ENCODE results near the gene SLC29A3. TPM values are rescaled to one million over a fixed set of nuclear protein-coding genes. Genes with fewer than 3 reads are reported as not detected.
A peak's percentile ranks its signal among the peaks of the same experiment; 100 is the strongest.

The SLC29A3 gene
- total RNA-seq: 10 to 100 TPM in 1 of 4 donors, 1 to 10 TPM in 3; 1.0 to 13.8 (median 5.5) TPM

GRCh38 chr10:71319042-71319799, at the start of gene SLC29A3:
TSS of gene SLC29A3 (plus strand) at chr10:71319259. CDS start at chr10:71319310, 51 bp downstream.
- peak; percentile 63 to 85 for TF ChIP-seq POLR2A (IDR thresholded peaks at IDR 0.05)
- TF ChIP-seq CTCF (IDR thresholded peaks at IDR 0.05): peak; percentile 64 to 72 (median 70)
- Histone ChIP-seq H3K4me3 (peak within 1 kb of the TSS; percentile 74 to 80), H3K27me3 (no peaks in the 10 kb centered on the region), H3K9me3 (no peaks in the 10 kb centered on the region), H3K27ac (peak within 1 kb of the TSS; percentile 88 to 92), H3K36me3 (no peaks in the 10 kb centered on the region), H3K4me1 (no peaks in the 10 kb centered on the region)
- intact Hi-C loops (cut with DNase I; ENCODE audit: low total_unique reads): loop anchor here (5.0 kb wide), 1 partner anchor 248 kb away; no protein-coding TSS in a partner anchor
- peak; percentile 80 to 83 for DNase-seq

- Histone ChIP-seq H3K27me3 (no peaks in the 10 kb centered on the region), H3K4me1 (no peaks in the 10 kb centered on the region), H3K27ac (peak overlapping the region; percentile 40 to 78), H3K9me3 (no peaks in the 10 kb centered on the region), H3K4me3 (no peak overlapping the region), H3K36me3 (no peaks in the 10 kb centered on the region)
- intact Hi-C loops (cut with DNase I; ENCODE audit: low total_unique reads): loop anchor here (10.0 kb wide), 1 partner anchor 55 kb away; the partner anchor contains the start of gene UNC5B
- TF ChIP-seq CTCF (IDR thresholded peaks at IDR 0.05) (peak in 2 of 4 experiments; percentile 7 to 9), POLR2A (IDR thresholded peaks at IDR 0.05) (no peak)
- peak in 1 of 2 donors; percentile 46 for DNase-seq
Observed at GRCh38 chr10:71269301-71270288, 49.5 kb upstream of the SLC29A3 start.

- DNase-seq: peak; percentile 65 to 76
- Histone ChIP-seq H3K27me3 (no peaks in the 10 kb centered on the region), H3K36me3 (no peaks in the 10 kb centered on the region), H3K9me3 (no peaks in the 10 kb centered on the region), H3K4me1 (no peaks in the 10 kb centered on the region), H3K4me3 (no peak overlapping the region), H3K27ac (peak overlapping the region in 1 of 2 donors; percentile 78)
- TF ChIP-seq POLR2A (IDR thresholded peaks at IDR 0.05) (no peak), CTCF (IDR thresholded peaks at IDR 0.05) (peak; percentile 31 to 69 (median 45))
- intact Hi-C loops (cut with DNase I; ENCODE audit: low total_unique reads): no loop called here
Observed at GRCh38 chr10:71270301-71271220, 48.5 kb upstream of the SLC29A3 start.

GRCh38 chr10:71271662-71272055, 47.4 kb upstream of the SLC29A3 start:
- H3K4me3 ChIP-seq: no peak overlapping the region
- intact Hi-C loops (cut with DNase I; ENCODE audit: low total_unique reads): no loop called here
- no peaks in the 10 kb centered on the region for H3K36me3 ChIP-seq
- H3K27ac ChIP-seq: no peak overlapping the region
- H3K27me3 ChIP-seq: no peaks in the 10 kb centered on the region
- H3K4me1 ChIP-seq: no peaks in the 10 kb centered on the region
- H3K9me3 ChIP-seq: no peaks in the 10 kb centered on the region
- TF ChIP-seq CTCF (IDR thresholded peaks at IDR 0.05): no peak
- no peak for TF ChIP-seq POLR2A (IDR thresholded peaks at IDR 0.05)
- DNase-seq: no peak

Measured in uterus (tissue), 4 donors.